Epithelial cell of proximal tubule (primary cell): ENCODE measurements around the gene LMO7. TPM values are rescaled to one million over a fixed set of nuclear protein-coding genes. Genes with fewer than 3 reads are reported as not detected.

ENCODE experiments used
- DNase-seq: peaks from one replicate; pipeline ENCODE4 v3.0.0-alpha.2; 2011; ENCODE audit warnings: low read depth
- H3K4me3 ChIP-seq: 2 replicates; pipeline ENCODE4 v1.5.1; 2011; ENCODE audit warnings: low read depth, mild to moderate bottlenecking, low read length
- CTCF ChIP-seq: conservative IDR thresholded peaks from 2 replicates; pipeline ENCODE4 v1.5.1; 2012; ENCODE audit warnings: low read depth, mild to moderate bottlenecking, low read length
- total RNA-seq: library from RNA; depleted of rRNA; stranded (reverse); fragments of >200 nt; gene quantifications from 2 replicates; pipeline ENCODE4 v1.2.3, GENCODE V29; 2015

The LMO7 gene
- total RNA-seq, 1 donor from 2014 or later = 46.9 TPM

- H3K4me3 ChIP-seq = no peak overlapping the region
- no peak for DNase-seq
- TF ChIP-seq CTCF = no peak
Measured at GRCh38 chr13:75715601-75716523, 79.7 kb downstream of the LMO7 start.

- H3K4me3 ChIP-seq = no peak overlapping the region
- no peak for DNase-seq
- TF ChIP-seq CTCF = no peak
Measured at GRCh38 chr13:75717525-75717924, 81.4 kb downstream of the LMO7 start.

GRCh38 chr13:75721307-75721706 is 85.2 kb downstream of the LMO7 start:
- no peak for TF ChIP-seq CTCF
- H3K4me3 ChIP-seq = no peak overlapping the region
- no peak for DNase-seq

GRCh38 chr13:75723901-75724300 is 87.8 kb downstream of the LMO7 start:
- no peak overlapping the region for H3K4me3 ChIP-seq
- TF ChIP-seq CTCF = no peak

GRCh38 chr13:75724752-75725517 is 88.8 kb downstream of the LMO7 start:
- no peak overlapping the region for H3K4me3 ChIP-seq
- no peak for DNase-seq
- TF ChIP-seq CTCF = no peak

More at GRCh38 chr13:75723901-75724300, 87.8 kb downstream of the LMO7 start:
- no peak for DNase-seq

GRCh38 chr13:75725736-75726135 is 89.6 kb downstream of the LMO7 start:
- no peak for TF ChIP-seq CTCF
- no peak overlapping the region for H3K4me3 ChIP-seq
- DNase-seq = no peak
